Measurements from ENCODE around the gene R3HDM4. TPM values are rescaled to one million over a fixed set of nuclear protein-coding genes. Genes with fewer than 3 reads are reported as not detected.

Gene R3HDM4
- total RNA-seq, 2 experiments from 2014 or later = 75.9 to 76.7 TPM

GRCh38 chr19:953445-954271 lies 40.6 kb upstream of the R3HDM4 start:
- Mint-ChIP-seq H3K4me1 (ENCODE audit: low read depth) (peaks cover 8% of the 10 kb centered on the region), H3K27me3 (ENCODE audit: low read depth) (no peaks in the 10 kb centered on the region), H3K4me3 (no peak overlapping the region), H3K27ac (no peak overlapping the region), H3K36me3 (ENCODE audit: low read depth) (no peaks in the 10 kb centered on the region), H3K9me3 (ENCODE audit: insufficient read depth) (no peaks in the 10 kb centered on the region)
- ChIA-PET CTCF (no interaction called here), POLR2A (no interaction called here)
- ATAC-seq = no peak
- no peak for DNase-seq

GRCh38 chr19:952680-953444 lies 39.8 kb upstream of the R3HDM4 start:
- H3K36me3 Mint-ChIP-seq (ENCODE audit: low read depth) = no peaks in the 10 kb centered on the region
- DNase-seq (no peak), ATAC-seq (no peak)
- ChIA-PET CTCF (no interaction called here), POLR2A (no interaction called here)
- H3K4me3 Mint-ChIP-seq = no peak overlapping the region
- H3K27ac Mint-ChIP-seq = no peak overlapping the region
- H3K4me1 Mint-ChIP-seq (ENCODE audit: low read depth) = peaks cover 8% of the 10 kb centered on the region
- no peaks in the 10 kb centered on the region for H3K9me3 Mint-ChIP-seq (ENCODE audit: insufficient read depth)
- H3K27me3 Mint-ChIP-seq (ENCODE audit: low read depth) = no peaks in the 10 kb centered on the region

GRCh38 chr19:952049-952679 lies 39.1 kb upstream of the R3HDM4 start:
- DNase-seq (no peak), ATAC-seq (no peak)
- Mint-ChIP-seq H3K4me1 (ENCODE audit: low read depth) (peaks cover 8% of the 10 kb centered on the region), H3K36me3 (ENCODE audit: low read depth) (no peaks in the 10 kb centered on the region), H3K27ac (no peak overlapping the region), H3K9me3 (ENCODE audit: insufficient read depth) (no peaks in the 10 kb centered on the region), H3K4me3 (no peak overlapping the region), H3K27me3 (ENCODE audit: low read depth) (no peaks in the 10 kb centered on the region)
- ChIA-PET POLR2A (no interaction called here), CTCF (interaction anchor here (0.7 kb wide), 1 partner anchor 127 kb away, joined by 3 read pairs; no protein-coding TSS in a partner anchor)

GRCh38 chr19:950352-951066 lies 37.5 kb upstream of the R3HDM4 start:
- Mint-ChIP-seq H3K27ac (peak overlapping the region; percentile 34), H3K4me1 (ENCODE audit: low read depth) (peaks cover 8% of the 10 kb centered on the region), H3K27me3 (ENCODE audit: low read depth) (no peaks in the 10 kb centered on the region), H3K4me3 (no peak overlapping the region), H3K9me3 (ENCODE audit: insufficient read depth) (no peaks in the 10 kb centered on the region), H3K36me3 (ENCODE audit: low read depth) (no peaks in the 10 kb centered on the region)
- ChIA-PET CTCF (no interaction called here), POLR2A (no interaction called here)
- no peak for DNase-seq
- no peak for ATAC-seq

- no peaks in the 10 kb centered on the region for H3K9me3 Mint-ChIP-seq (ENCODE audit: insufficient read depth)
- DNase-seq = no peak
- POLR2A ChIA-PET = no interaction called here
- ATAC-seq = no peak
- H3K27ac Mint-ChIP-seq = no peak overlapping the region
- H3K4me3 Mint-ChIP-seq = no peak overlapping the region
- H3K4me1 Mint-ChIP-seq (ENCODE audit: low read depth) = peaks cover 8% of the 10 kb centered on the region
- CTCF ChIA-PET = no interaction called here
- H3K27me3 Mint-ChIP-seq (ENCODE audit: low read depth) = no peaks in the 10 kb centered on the region
- H3K36me3 Mint-ChIP-seq (ENCODE audit: low read depth) = no peaks in the 10 kb centered on the region
Observed at GRCh38 chr19:948842-949496, 36.0 kb upstream of the R3HDM4 start.

- no peak overlapping the region for H3K27ac Mint-ChIP-seq
- ChIA-PET POLR2A (no interaction called here), CTCF (interaction anchor here (1.0 kb wide), 1 partner anchor 23 kb away, joined by 3 read pairs; no protein-coding TSS in a partner anchor)
- H3K9me3 Mint-ChIP-seq (ENCODE audit: insufficient read depth) = no peaks in the 10 kb centered on the region
- H3K4me3 Mint-ChIP-seq = no peak overlapping the region
- no peaks in the 10 kb centered on the region for H3K36me3 Mint-ChIP-seq (ENCODE audit: low read depth)
- H3K4me1 Mint-ChIP-seq (ENCODE audit: low read depth) = peaks cover 3% of the 10 kb centered on the region
- no peak for ATAC-seq
- H3K27me3 Mint-ChIP-seq (ENCODE audit: low read depth) = no peaks in the 10 kb centered on the region
- no peak for DNase-seq
Observed at GRCh38 chr19:947707-948539, 34.9 kb upstream of the R3HDM4 start.

- DNase-seq (no peak), ATAC-seq (no peak)
- no peak overlapping the region for H3K27ac Mint-ChIP-seq
- no peaks in the 10 kb centered on the region for H3K4me1 Mint-ChIP-seq (ENCODE audit: low read depth)
- no peaks in the 10 kb centered on the region for H3K9me3 Mint-ChIP-seq (ENCODE audit: insufficient read depth)
- H3K4me3 Mint-ChIP-seq = no peak overlapping the region
- ChIA-PET CTCF (interaction anchor here (0.9 to 1.0 kb wide), 2 partner anchors 24 to 71 kb away, joined by 3 read pairs; no protein-coding TSS in a partner anchor), POLR2A (no interaction called here)
- H3K27me3 Mint-ChIP-seq (ENCODE audit: low read depth) = no peaks in the 10 kb centered on the region
- H3K36me3 Mint-ChIP-seq (ENCODE audit: low read depth) = peaks cover 4% of the 10 kb centered on the region
Observed at GRCh38 chr19:947090-947706, 34.2 kb upstream of the R3HDM4 start.

- DNase-seq = no peak
- Mint-ChIP-seq H3K4me1 (ENCODE audit: low read depth) (peaks cover 7% of the 10 kb centered on the region), H3K27me3 (ENCODE audit: low read depth) (peaks cover 6% of the 10 kb centered on the region), H3K9me3 (ENCODE audit: insufficient read depth) (no peaks in the 10 kb centered on the region), H3K36me3 (ENCODE audit: low read depth) (peaks cover 8% of the 10 kb centered on the region), H3K27ac (no peak overlapping the region), H3K4me3 (no peak overlapping the region)
- no peak for ATAC-seq
- ChIA-PET CTCF (no interaction called here), POLR2A (no interaction called here)
Observed at GRCh38 chr19:945401-946252, 32.6 kb upstream of the R3HDM4 start.

- H3K4me1 Mint-ChIP-seq (ENCODE audit: low read depth) = peaks cover 15% of the 10 kb centered on the region
- ChIA-PET CTCF (no interaction called here), POLR2A (no interaction called here)
- ATAC-seq (no peak), DNase-seq (no peak)
- H3K27me3 Mint-ChIP-seq (ENCODE audit: low read depth) = peaks cover 11% of the 10 kb centered on the region
- no peaks in the 10 kb centered on the region for H3K9me3 Mint-ChIP-seq (ENCODE audit: insufficient read depth)
- peaks cover 12% of the 10 kb centered on the region for H3K36me3 Mint-ChIP-seq (ENCODE audit: low read depth)
- H3K27ac Mint-ChIP-seq = no peak overlapping the region
- H3K4me3 Mint-ChIP-seq = no peak overlapping the region
Observed at GRCh38 chr19:944663-945241, 31.7 kb upstream of the R3HDM4 start.

- Mint-ChIP-seq H3K9me3 (ENCODE audit: insufficient read depth) (no peaks in the 10 kb centered on the region), H3K36me3 (ENCODE audit: low read depth) (peaks cover 18% of the 10 kb centered on the region), H3K4me3 (no peak overlapping the region), H3K27me3 (ENCODE audit: low read depth) (peaks cover 11% of the 10 kb centered on the region), H3K27ac (no peak overlapping the region), H3K4me1 (ENCODE audit: low read depth) (peaks cover 21% of the 10 kb centered on the region)
- no peak for ATAC-seq
- POLR2A ChIA-PET = no interaction called here
- DNase-seq = no peak
- CTCF ChIA-PET = no interaction called here
Observed at GRCh38 chr19:944171-944567, 31.1 kb upstream of the R3HDM4 start.

Measured in activated CD8-positive, alpha-beta T cell treated with anti-CD3 and anti-CD28 coated beads, Interleukin-2, amount 10 ng/mL, durations not matched to agents 7 days and 5 days (primary cell).